ENCODE measurements around the gene MCC.

DNA sequence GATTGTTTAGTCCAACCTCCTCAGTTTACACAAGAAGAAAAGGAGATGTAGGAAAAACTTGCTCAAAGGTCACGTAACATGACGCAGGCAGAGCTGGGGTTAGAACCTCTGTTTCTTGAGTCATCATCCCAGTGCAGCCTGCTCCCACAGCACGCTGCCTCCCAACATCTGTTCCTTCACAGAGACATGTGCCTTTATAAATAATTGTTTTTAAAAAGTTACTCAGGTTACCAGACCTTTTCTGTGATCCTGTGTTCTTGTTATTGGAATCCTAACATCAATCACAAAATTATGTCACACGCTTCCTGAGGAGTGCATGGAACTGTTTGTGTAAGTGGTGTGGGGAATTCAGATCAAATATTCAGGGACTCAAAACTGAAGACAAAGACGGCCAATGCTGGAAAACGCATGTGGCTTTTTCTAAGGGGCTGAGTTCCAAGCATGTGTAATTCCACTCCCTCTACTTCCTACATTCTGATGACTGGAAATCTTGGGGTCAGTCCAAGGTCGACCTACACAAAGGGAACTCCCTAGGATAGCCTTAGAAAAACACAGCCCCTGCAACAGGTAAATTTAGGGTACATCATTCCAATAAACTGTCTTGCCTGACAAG lies 237.8 kb downstream of the MCC start:
- TF ChIP-seq, protein P1, sequence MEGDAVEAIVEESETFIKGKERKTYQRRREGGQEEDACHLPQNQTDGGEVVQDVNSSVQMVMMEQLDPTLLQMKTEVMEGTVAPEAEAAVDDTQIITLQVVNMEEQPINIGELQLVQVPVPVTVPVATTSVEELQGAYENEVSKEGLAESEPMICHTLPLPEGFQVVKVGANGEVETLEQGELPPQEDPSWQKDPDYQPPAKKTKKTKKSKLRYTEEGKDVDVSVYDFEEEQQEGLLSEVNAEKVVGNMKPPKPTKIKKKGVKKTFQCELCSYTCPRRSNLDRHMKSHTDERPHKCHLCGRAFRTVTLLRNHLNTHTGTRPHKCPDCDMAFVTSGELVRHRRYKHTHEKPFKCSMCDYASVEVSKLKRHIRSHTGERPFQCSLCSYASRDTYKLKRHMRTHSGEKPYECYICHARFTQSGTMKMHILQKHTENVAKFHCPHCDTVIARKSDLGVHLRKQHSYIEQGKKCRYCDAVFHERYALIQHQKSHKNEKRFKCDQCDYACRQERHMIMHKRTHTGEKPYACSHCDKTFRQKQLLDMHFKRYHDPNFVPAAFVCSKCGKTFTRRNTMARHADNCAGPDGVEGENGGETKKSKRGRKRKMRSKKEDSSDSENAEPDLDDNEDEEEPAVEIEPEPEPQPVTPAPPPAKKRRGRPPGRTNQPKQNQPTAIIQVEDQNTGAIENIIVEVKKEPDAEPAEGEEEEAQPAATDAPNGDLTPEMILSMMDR (IDR thresholded peaks at IDR 0.05) = no peak
- no peak for TF ChIP-seq EZH2 (IDR thresholded peaks at IDR 0.05; ENCODE audit: borderline replicate concordance, insufficient read depth, low read depth, low read length, poor library complexity, severe bottlenecking)

Data from B cell (primary cell).